ENCODE results near the gene ADIRF. TPM values are rescaled to one million over a fixed set of nuclear protein-coding genes. Genes with fewer than 3 reads are reported as not detected.
"Not testable (repeated sequence)": the region's sequence is repeated elsewhere in the genome, so short reads cannot be mapped to it uniquely, and the experiment has no call there.

ADIRF gene
- total RNA-seq, 1 donor from 2014 or later = 882 TPM

DNA sequence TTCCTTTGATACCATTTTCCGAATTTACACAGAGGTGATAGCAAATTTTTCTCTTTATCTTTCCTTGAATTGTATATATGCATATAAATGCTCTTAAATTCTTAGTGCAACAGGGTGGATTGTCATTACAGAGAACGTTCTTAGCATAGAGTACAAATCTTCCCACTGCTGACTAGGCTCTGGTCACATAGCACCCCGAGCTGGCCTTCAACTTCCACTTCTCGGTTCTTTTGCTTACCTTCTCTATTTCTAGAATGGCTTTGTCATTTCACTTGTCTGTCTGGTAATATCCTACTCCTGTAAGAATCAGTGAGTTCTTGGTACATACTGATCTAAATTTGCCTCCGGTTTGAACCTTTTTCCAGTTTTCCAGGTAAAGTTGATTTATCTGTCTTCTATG lies 13.4 kb downstream of the ADIRF start:
- H3K27ac ChIP-seq = peak overlapping the region; percentile 93 to 95
- H3K27me3 ChIP-seq = no peaks in the 10 kb centered on the region
- no peak for DNase-seq (ENCODE audit: low spot score in 2 of 2)

DNA sequence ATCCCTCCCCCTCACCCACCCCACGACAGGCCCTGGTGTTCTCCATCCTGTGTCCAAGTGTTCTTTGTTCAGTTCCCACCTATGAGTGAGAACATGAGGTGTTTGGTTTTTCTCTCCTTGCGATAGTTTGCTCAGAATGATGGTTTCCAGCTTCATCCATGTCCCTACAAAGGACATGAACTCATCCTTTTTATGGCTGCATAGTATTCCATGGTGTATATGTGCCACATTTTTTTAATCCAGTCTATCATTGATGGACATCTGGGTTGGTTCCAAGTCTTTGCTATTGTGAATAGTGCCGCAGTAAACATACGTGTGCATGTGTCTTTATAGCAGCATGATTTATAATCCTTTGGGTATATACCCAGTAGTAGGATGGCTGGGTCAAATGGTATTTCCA lies 16.2 kb downstream of the ADIRF start:
- H3K36me3 ChIP-seq; H3K27me3 ChIP-seq; H3K4me3 ChIP-seq; H3K9me3 ChIP-seq; intact Hi-C loops (cut with DNase I); DNase-seq (ENCODE audit: low spot score in 2 of 2); H3K27ac ChIP-seq: not testable (repeated sequence)
- H3K4me1 ChIP-seq = peaks cover 9 to 13% of the 10 kb centered on the region in 2 donors

More for the DNA sequence above, 13.4 kb downstream of the ADIRF start:
- H3K36me3 ChIP-seq = no peaks in the 10 kb centered on the region
- TF ChIP-seq, protein P1, sequence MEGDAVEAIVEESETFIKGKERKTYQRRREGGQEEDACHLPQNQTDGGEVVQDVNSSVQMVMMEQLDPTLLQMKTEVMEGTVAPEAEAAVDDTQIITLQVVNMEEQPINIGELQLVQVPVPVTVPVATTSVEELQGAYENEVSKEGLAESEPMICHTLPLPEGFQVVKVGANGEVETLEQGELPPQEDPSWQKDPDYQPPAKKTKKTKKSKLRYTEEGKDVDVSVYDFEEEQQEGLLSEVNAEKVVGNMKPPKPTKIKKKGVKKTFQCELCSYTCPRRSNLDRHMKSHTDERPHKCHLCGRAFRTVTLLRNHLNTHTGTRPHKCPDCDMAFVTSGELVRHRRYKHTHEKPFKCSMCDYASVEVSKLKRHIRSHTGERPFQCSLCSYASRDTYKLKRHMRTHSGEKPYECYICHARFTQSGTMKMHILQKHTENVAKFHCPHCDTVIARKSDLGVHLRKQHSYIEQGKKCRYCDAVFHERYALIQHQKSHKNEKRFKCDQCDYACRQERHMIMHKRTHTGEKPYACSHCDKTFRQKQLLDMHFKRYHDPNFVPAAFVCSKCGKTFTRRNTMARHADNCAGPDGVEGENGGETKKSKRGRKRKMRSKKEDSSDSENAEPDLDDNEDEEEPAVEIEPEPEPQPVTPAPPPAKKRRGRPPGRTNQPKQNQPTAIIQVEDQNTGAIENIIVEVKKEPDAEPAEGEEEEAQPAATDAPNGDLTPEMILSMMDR (IDR thresholded peaks at IDR 0.05) = no peak
- peaks cover 9 to 16% of the 10 kb centered on the region in 2 donors for H3K4me1 ChIP-seq
- no peak overlapping the region for H3K4me3 ChIP-seq
- intact Hi-C loops (cut with DNase I) = no loop called here
- H3K9me3 ChIP-seq = no peaks in the 10 kb centered on the region

DNA sequence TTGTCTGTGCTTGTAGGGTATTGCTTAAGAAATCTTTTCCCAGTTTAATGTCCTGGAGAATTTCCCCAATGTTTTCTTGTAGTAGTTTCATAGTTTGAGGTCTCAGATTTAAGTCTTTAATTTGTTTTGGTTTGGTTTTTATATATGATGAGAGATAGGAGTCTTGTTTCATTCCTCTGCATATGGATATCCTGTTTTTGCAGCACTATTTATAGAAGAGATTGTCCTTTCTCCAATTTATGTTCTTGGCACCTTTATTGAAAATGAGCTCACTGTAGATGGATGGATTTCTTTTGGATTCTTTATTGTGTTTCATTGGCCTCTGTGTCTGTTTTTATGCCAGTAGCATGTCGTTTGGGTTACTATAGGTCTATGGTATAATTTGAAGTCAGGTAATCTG lies 20.2 kb downstream of the ADIRF start:
- intact Hi-C loops (cut with DNase I) = no loop called here
- no peaks in the 10 kb centered on the region for H3K9me3 ChIP-seq
- peaks cover 0 to 2% of the 10 kb centered on the region in 2 donors for H3K4me1 ChIP-seq
- TF ChIP-seq, protein P1 (IDR thresholded peaks at IDR 0.05) = no peak
- no peak overlapping the region for H3K4me3 ChIP-seq
- H3K36me3 ChIP-seq = peaks cover 5 to 8% of the 10 kb centered on the region in 2 donors
- H3K27me3 ChIP-seq = no peaks in the 10 kb centered on the region
- no peak for DNase-seq (ENCODE audit: low spot score in 2 of 2)
- no peak overlapping the region for H3K27ac ChIP-seq

DNA sequence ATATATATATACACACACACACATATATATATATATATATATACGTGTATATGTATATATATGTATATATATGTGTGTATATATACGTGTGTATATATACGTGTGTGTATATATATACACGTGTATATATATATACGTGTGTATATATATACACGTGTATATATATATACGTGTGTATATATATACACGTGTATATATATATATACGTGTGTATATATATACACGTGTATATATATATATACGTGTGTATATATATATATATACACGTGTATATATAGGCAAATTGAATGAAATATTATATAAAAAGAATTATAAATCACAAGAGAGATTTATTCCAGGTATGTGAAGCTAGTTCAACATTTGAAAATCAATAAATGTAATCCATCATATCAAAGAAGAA lies 23.1 kb downstream of the ADIRF start:
- H3K27me3 ChIP-seq; H3K4me3 ChIP-seq; H3K27ac ChIP-seq; intact Hi-C loops (cut with DNase I); DNase-seq (ENCODE audit: low spot score in 2 of 2); H3K9me3 ChIP-seq; H3K4me1 ChIP-seq: not testable (repeated sequence)
- peaks cover 16 to 35% of the 10 kb centered on the region in 2 donors for H3K36me3 ChIP-seq

DNA sequence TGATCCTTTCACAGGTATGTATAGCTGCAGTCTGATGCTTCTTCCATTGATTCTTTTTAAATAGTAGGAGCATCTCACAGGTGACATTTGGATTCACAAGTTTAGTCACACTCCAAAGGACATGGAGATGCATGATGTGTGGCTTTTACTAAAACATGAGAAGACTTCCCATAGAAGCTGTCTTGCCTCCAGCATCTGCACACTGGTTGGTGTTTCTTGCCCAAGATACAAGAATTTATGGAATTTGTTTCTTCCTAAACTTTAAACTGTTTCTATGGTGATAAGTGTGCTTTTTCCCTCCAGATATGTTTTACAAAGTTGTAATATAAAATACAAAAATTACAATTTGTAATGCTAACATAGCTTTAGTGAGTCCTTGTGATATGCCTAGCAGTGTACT lies 24.2 kb downstream of the ADIRF start:
- intact Hi-C loops (cut with DNase I) = no loop called here
- Histone ChIP-seq H3K36me3 (peaks cover 22 to 45% of the 10 kb centered on the region in 2 donors), H3K9me3 (no peaks in the 10 kb centered on the region), H3K4me1 (peaks cover 0 to 2% of the 10 kb centered on the region in 2 donors), H3K27ac (no peak overlapping the region), H3K4me3 (no peak overlapping the region), H3K27me3 (no peaks in the 10 kb centered on the region)
- DNase-seq (ENCODE audit: low spot score in 2 of 2) = no peak
- TF ChIP-seq, protein P1 (IDR thresholded peaks at IDR 0.05) = no peak

DNA sequence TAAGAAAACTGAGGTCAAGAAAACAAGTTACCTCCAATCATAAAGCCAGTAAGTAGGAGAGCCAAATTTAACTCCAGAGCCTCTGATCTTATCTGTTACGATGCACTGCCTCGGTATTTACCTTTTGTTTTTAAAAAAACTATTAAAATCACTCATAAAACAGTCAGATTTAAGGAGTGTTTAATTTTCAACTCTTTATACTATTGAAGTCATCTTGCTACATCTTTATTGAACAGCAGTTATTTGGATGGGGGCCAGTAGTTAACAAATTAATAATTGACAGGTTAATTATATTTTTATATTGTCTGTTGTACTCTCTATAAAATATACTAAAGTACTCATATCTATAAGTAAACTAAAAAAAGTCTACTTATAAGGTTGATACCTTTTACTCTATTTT lies 24.6 kb downstream of the ADIRF start:
- no peak for DNase-seq (ENCODE audit: low spot score in 2 of 2)
- intact Hi-C loops (cut with DNase I) = no loop called here
- H3K4me3 ChIP-seq = no peak overlapping the region

DNA sequence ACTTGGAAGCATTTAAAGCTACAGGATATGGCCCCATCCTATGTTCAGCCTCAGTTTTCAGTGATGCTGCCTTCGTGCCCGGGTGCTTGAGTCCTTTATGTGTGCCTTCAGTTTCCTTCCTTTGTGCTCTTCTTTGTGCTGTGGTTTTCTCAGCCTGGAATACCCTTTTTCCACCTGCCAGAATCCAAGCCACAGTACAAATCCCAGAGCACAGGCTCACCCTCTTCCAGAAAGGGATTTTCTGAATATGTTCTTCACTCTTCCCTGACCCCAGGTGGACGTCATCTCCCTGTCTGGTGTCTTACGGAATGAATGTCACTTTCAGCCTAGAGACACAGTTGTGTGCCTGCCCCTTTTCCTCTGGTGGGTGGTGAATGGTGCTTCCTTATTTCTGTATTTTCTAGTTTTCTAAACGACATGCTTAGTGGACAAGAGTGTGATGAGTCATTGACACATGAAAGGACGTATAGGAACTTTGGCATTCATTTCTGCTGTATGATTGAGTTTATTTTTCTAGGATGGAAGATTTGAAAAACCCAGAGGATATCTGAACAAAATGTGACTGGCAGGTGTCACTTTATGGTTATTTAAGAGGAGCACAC lies 31.6 kb downstream of the ADIRF start:
- H3K9me3 ChIP-seq; intact Hi-C loops (cut with DNase I); H3K27ac ChIP-seq; H3K27me3 ChIP-seq; H3K4me3 ChIP-seq; H3K4me1 ChIP-seq; DNase-seq (ENCODE audit: low spot score in 2 of 2): not testable (repeated sequence)
- peaks cover 11 to 39% of the 10 kb centered on the region in 2 donors for H3K36me3 ChIP-seq

More for the DNA sequence above, 24.6 kb downstream of the ADIRF start:
- no peak overlapping the region for H3K27ac ChIP-seq
- peaks cover 22 to 45% of the 10 kb centered on the region in 2 donors for H3K36me3 ChIP-seq
- peaks cover 0 to 2% of the 10 kb centered on the region in 2 donors for H3K4me1 ChIP-seq
- TF ChIP-seq, protein P1 (IDR thresholded peaks at IDR 0.05) = no peak
- H3K9me3 ChIP-seq = no peaks in the 10 kb centered on the region
- H3K27me3 ChIP-seq = no peaks in the 10 kb centered on the region
